Cardiac fibroblast (primary cell): ENCODE measurements around the gene SYTL1.

ENCODE experiments used
- DNase-seq, 2 donors: peaks; one replicate each; pipeline versions ENCODE4 v3.0.0 to v3.0.0-alpha.2; 2010; ENCODE audit warnings: low read depth in 2 of 2
- H3K4me3 ChIP-seq, 2 donors: replicated peaks in 1 of 2; 1 replicate in 1 of 2; 2 replicates in 1 of 2; pipeline ENCODE4 v1.5.1; 2011; ENCODE audit warnings: low read depth in 2 of 2, low read length in 2 of 2, mild to moderate bottlenecking in 2 of 2, moderate library complexity in 1 of 2
- TF ChIP-seq, protein P1 (sequence below): IDR thresholded peaks from one replicate; pipeline ENCODE4 v1.5.1; 2011; ENCODE audit warnings: low read depth, mild to moderate bottlenecking, low read length, inconsistent platforms

The SYTL1 gene

GRCh38 chr1:27361044-27361402 is 19.2 kb downstream of the SYTL1 start:
- no peak overlapping the region for H3K4me3 ChIP-seq
- no peak for DNase-seq
- TF ChIP-seq, protein P1, sequence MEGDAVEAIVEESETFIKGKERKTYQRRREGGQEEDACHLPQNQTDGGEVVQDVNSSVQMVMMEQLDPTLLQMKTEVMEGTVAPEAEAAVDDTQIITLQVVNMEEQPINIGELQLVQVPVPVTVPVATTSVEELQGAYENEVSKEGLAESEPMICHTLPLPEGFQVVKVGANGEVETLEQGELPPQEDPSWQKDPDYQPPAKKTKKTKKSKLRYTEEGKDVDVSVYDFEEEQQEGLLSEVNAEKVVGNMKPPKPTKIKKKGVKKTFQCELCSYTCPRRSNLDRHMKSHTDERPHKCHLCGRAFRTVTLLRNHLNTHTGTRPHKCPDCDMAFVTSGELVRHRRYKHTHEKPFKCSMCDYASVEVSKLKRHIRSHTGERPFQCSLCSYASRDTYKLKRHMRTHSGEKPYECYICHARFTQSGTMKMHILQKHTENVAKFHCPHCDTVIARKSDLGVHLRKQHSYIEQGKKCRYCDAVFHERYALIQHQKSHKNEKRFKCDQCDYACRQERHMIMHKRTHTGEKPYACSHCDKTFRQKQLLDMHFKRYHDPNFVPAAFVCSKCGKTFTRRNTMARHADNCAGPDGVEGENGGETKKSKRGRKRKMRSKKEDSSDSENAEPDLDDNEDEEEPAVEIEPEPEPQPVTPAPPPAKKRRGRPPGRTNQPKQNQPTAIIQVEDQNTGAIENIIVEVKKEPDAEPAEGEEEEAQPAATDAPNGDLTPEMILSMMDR, result no peak

DNA sequence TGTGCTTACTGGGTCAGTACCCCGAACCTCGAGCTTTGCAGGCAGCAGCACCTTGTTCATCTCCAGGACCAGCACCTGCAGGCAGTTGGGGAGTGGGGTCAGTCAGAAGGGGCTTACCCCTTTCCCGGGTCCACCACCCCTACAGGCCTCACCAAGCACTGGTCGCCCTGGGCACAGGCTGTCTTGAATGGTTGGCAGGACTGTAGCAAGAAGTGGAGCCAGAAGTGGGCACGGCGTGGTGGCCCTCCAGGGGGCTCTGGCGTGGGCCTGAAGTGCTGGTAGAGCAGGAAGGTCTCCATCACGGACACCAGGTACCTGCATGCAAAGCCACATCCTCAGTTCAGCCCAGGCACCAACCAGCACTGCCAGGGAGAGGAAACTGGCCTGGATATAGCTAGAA is 19.7 kb downstream of the SYTL1 start:
- TF ChIP-seq, protein P1, result no peak
- H3K4me3 ChIP-seq, result no peak overlapping the region
- no peak for DNase-seq

DNA sequence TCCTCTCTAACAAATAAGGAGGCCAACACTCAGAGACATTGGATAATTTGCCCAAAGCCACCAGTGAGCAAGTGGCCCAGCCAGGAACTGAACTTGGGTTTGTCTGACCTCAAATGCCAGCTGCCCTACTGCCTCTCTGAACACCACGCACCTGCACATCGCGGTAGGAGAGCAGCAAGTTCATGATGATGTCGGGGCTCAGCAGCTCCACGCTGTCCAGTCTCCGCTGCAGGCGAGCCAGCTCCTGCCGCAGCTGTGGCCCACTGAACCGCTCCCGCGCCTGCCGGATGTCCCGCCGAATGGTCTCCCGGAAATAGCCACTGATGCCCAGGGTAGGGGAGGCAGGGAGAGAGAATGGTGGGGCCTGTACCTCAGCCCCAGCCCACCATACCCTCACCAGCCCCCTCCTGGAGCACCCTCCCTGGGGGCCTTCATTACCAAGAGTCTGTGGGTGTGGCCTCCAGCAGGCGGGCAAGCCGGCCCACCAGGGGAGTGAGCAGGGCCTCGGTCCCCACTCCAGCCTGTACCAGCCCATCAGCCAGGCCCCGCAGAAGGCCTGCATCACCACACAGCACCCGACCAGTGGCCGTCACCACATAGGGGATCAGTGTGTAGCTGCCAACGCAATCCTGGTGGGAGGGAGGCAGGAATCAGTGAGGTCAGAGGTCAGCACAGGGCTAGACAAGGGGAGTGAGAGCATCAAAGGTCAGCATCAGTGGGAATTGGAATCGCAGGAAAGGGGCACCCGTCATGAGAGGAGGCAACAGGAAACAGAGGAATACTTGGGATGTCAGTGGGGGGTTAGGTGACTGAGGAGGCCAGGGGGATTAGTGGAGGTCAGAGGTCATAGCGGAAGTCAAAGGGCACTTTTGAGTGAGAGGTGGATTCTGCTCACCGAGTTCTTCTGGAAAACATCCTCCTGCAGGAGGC is 22.2 kb downstream of the SYTL1 start:
- no peak for DNase-seq
- TF ChIP-seq, protein P1, result no peak
- H3K4me3 ChIP-seq, result no peak overlapping the region

DNA sequence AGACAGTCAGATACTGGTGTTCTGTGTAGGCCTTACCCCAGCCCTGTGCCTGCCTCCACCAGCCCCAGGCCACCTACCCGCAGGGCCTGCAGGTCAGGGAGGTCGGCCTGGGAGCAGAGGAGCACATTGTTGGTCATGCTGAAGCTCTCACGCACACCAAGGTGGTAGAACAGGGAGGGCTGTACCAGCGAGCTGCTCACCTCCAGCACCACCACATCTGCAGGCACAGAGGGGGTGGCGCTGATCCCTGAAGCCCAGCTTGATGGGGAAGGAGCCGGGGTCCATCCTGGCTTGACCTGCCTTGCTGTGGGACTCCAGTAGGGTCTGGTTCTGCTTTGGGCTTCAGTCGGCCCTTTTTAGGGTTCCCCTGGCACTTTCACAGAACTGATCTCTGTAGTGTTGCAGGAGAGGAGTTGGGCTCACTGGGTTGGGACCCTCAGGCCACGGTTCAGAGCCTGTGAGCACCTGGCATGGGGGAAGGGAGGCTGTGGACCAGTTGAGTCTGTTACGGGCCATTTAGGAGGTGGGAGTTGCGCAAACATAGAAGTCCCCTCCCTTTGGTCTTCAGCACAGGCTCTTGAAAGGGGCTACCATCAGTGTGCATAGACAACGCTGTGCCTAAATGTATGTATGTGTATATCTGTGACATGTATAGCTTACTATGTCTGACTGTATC is 23.0 kb downstream of the SYTL1 start:
- TF ChIP-seq, protein P1, result no peak
- H3K4me3 ChIP-seq, result peak overlapping the region; percentile 4 to 78

DNA sequence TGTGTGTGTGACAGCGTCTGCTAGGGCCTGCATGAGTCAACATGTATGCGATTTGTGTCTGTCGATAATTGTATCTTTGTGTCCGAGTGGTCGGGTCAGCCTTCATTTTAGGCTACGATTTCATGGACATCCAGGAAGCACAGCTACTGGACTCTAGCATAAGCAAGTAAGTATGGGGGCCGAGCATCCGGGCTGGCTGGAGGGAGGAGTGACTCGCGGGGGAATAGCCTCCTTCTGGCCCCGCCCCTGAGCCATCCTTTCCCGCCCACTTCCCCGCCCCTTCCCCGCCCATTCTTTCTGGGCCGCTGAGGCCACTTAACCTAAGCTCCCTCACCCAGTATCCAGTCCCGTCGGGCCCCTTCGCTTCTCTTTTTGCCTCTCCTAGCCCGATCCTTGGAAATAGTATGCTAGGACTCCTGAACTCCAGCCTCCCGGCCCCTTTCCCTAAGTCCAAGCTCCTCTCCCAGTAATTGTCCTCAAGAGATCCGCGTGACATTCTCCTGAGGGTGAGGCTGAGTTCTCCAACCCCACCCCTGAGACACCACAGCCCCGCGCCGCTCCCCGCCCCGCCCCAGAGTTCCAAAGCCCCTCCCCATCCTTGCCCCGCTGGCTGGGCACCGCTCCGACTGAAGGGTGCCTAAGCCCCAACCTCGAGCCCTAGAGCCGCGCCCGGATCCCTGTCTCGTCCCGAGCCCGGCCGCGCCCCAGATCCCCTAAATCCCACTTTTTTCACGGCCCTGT is 23.7 kb downstream of the SYTL1 start:
- TF ChIP-seq, protein P1, result no peak
- peak overlapping the region; percentile 78 to 87 for H3K4me3 ChIP-seq
- DNase-seq, result peak; percentile 92 to 94

More for the DNA sequence above, 23.0 kb downstream of the SYTL1 start:
- no peak for DNase-seq

DNA sequence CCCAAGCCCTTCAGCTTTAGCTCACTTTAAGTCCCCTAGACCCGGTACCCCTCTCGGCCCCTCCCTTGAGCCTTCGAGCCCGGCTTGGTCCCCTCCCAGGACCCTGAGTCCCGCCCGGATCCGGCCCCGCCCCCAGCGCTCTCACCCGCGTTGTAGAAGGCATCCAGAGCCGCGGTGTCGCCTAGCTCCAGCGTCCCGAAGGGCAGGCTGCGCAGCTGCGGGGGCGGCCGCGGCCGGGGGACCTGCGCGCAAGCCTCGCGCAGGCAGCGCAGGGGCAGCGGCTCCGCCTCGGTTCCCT is 24.2 kb downstream of the SYTL1 start:
- TF ChIP-seq, protein P1, result no peak
- H3K4me3 ChIP-seq, result peak overlapping the region; percentile 78 to 87
- peak; percentile 77 to 78 for DNase-seq
